AG09319 (cell line): ENCODE measurements around the gene GRIK1.

Experiments
- DNase-seq: peaks from one replicate; pipeline ENCODE4 v3.0.0-alpha.2; 2010; ENCODE audit warnings: low read depth; ENCODE audit errors: extremely low read depth
- CTCF ChIP-seq: IDR thresholded peaks from 2 replicates; pipeline ENCODE4 v1.5.1; 2011; ENCODE audit warnings: low read depth, mild to moderate bottlenecking, inconsistent platforms, low read length, moderate library complexity

Gene GRIK1

GRCh38 chr21:29660047-29660720 is 279.6 kb downstream of the GRIK1 start:
- no peak for TF ChIP-seq CTCF
- no peak for DNase-seq

- TF ChIP-seq CTCF, result no peak
Measured at GRCh38 chr21:29658934-29659203, 280.9 kb downstream of the GRIK1 start.

GRCh38 chr21:29658177-29658933 is 281.4 kb downstream of the GRIK1 start:
- no peak for DNase-seq
- no peak for TF ChIP-seq CTCF

More at GRCh38 chr21:29658934-29659203, 280.9 kb downstream of the GRIK1 start:
- DNase-seq, result no peak

- TF ChIP-seq CTCF, result no peak
- DNase-seq, result no peak
Measured at GRCh38 chr21:29657240-29657989, 282.4 kb downstream of the GRIK1 start.

GRCh38 chr21:29656504-29657239 is 283.1 kb downstream of the GRIK1 start:
- TF ChIP-seq CTCF, result no peak
- DNase-seq, result no peak

GRCh38 chr21:29655577-29655976 is 284.2 kb downstream of the GRIK1 start:
- TF ChIP-seq CTCF, result no peak

GRCh38 chr21:29654855-29655254 is 284.9 kb downstream of the GRIK1 start:
- TF ChIP-seq CTCF, result no peak
- DNase-seq, result no peak

More at GRCh38 chr21:29655577-29655976, 284.2 kb downstream of the GRIK1 start:
- no peak for DNase-seq
